ENCODE measurements around the gene CDY1B.
"Not testable (repeated sequence)": the region's sequence is repeated elsewhere in the genome, so short reads cannot be mapped to it uniquely, and the experiment has no call there.

- TF ChIP-seq, protein P1, sequence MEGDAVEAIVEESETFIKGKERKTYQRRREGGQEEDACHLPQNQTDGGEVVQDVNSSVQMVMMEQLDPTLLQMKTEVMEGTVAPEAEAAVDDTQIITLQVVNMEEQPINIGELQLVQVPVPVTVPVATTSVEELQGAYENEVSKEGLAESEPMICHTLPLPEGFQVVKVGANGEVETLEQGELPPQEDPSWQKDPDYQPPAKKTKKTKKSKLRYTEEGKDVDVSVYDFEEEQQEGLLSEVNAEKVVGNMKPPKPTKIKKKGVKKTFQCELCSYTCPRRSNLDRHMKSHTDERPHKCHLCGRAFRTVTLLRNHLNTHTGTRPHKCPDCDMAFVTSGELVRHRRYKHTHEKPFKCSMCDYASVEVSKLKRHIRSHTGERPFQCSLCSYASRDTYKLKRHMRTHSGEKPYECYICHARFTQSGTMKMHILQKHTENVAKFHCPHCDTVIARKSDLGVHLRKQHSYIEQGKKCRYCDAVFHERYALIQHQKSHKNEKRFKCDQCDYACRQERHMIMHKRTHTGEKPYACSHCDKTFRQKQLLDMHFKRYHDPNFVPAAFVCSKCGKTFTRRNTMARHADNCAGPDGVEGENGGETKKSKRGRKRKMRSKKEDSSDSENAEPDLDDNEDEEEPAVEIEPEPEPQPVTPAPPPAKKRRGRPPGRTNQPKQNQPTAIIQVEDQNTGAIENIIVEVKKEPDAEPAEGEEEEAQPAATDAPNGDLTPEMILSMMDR (IDR thresholded peaks at IDR 0.05), result not testable (repeated sequence)
- TF ChIP-seq EZH2, EZH2phosphoT487 (IDR thresholded peaks at IDR 0.05): not testable (repeated sequence)
Observed at GRCh38 chrY:24043209-24043608, 4.6 kb downstream of the CDY1B start.

All from neural progenitor cell (in vitro differentiated cells).